WTC11 (cell line): Measurements from ENCODE around the gene ZNF217. TPM values are rescaled to one million over a fixed set of nuclear protein-coding genes. Genes with fewer than 3 reads are reported as not detected.

Source experiments
- ATAC-seq: fragments of 200-7000 bp; cut with Tn5 transposase; 2 replicates; pipeline ENCODE4 v1.10.0; 2021; ENCODE audit warnings: mild to moderate bottlenecking, moderate library complexity
- CTCF ChIA-PET: fragments of 300-600 bp; sonication (Branson Sonifier 250); formaldehyde crosslinking; loops from one replicate; lab custom pipeline; 2021; ENCODE audit warnings: antibody characterized with exemption; lab: Charles Lee
- POLR2A ChIA-PET: fragments of 350-600 bp; sonication (Branson Sonifier 250); formaldehyde crosslinking; loops from one replicate; lab custom pipeline; 2021; ENCODE audit warnings: antibody characterized with exemption; lab: Charles Lee
- DNase-seq: peaks from one replicate; pipeline ENCODE4 v3.0.0; 2021; ENCODE audit warnings: low spot score
- H3K27ac Mint-ChIP-seq: 2 replicates; pipeline ENCODE4 v1.8.0; 2021; ENCODE audit warnings: mixed read lengths
- H3K27me3 Mint-ChIP-seq: 2 replicates; pipeline ENCODE4 v1.8.0; 2021; ENCODE audit warnings: low read depth, mild to moderate bottlenecking, moderate library complexity, mixed read lengths
- H3K36me3 Mint-ChIP-seq: 2 replicates; pipeline ENCODE4 v1.8.0; 2021; ENCODE audit warnings: mixed read lengths
- H3K4me1 Mint-ChIP-seq: 2 replicates; pipeline ENCODE4 v1.8.0; 2022; ENCODE audit warnings: mixed read lengths
- H3K4me3 Mint-ChIP-seq: 2 replicates; pipeline ENCODE4 v1.8.0; 2021; ENCODE audit warnings: mild to moderate bottlenecking, moderate library complexity, mixed read lengths
- H3K9me3 Mint-ChIP-seq: 2 replicates; pipeline ENCODE4 v1.8.0; 2021; ENCODE audit warnings: mixed read lengths
- CTCF ChIP-seq: fragments of 200-600 bp; IDR thresholded peaks from 2 replicates; pipeline ENCODE4 v1.8.0; 2022; ENCODE audit warnings: antibody characterized with exemption
- ELF4 ChIP-seq: sonication (generic); formaldehyde crosslinking; IDR thresholded peaks from 2 replicates; pipeline ENCODE4 v1.8.1; 2022; ENCODE audit warnings: low read depth, mild to moderate bottlenecking, moderate library complexity, missing genetic modification reagents
- ESRRA ChIP-seq: sonication (generic); formaldehyde crosslinking; IDR thresholded peaks from 2 replicates; pipeline ENCODE4 v1.8.1; 2022; ENCODE audit warnings: mild to moderate bottlenecking, missing genetic modification reagents, borderline replicate concordance
- ETV6 ChIP-seq: sonication (generic); formaldehyde crosslinking; IDR thresholded peaks from 2 replicates; pipeline ENCODE4 v1.8.1; 2022; ENCODE audit warnings: mild to moderate bottlenecking, missing genetic modification reagents
- FOXJ3 ChIP-seq: sonication (generic); formaldehyde crosslinking; IDR thresholded peaks from 2 replicates; pipeline ENCODE4 v1.9.0; 2021; ENCODE audit warnings: missing genetic modification reagents, mild to moderate bottlenecking, borderline replicate concordance
- FOXK1 ChIP-seq: sonication (generic); formaldehyde crosslinking; IDR thresholded peaks from 2 replicates; pipeline ENCODE4 v1.8.0; 2022; ENCODE audit warnings: mild to moderate bottlenecking, moderate library complexity, missing genetic modification reagents
- GABPB1 ChIP-seq: sonication (generic); formaldehyde crosslinking; IDR thresholded peaks from 2 replicates; pipeline ENCODE4 v1.8.1; 2023; ENCODE audit warnings: mild to moderate bottlenecking, missing genetic modification reagents
- GTF2I ChIP-seq: fragments of 250-450 bp; sonication (Bioruptor Pico); conservative IDR thresholded peaks from 2 replicates; pipeline ENCODE4 v1.4.0; 2021; ENCODE audit warnings: mild to moderate bottlenecking
- JAZF1 ChIP-seq: fragments of 250-450 bp; sonication (Bioruptor Pico); IDR thresholded peaks from 2 replicates; pipeline ENCODE4 v1.9.0; 2021; ENCODE audit warnings: moderate library complexity, mild to moderate bottlenecking, inconsistent platforms
- NFE2L1 ChIP-seq: sonication (generic); formaldehyde crosslinking; IDR thresholded peaks from 2 replicates; pipeline ENCODE4 v1.8.1; 2023; ENCODE audit warnings: missing genetic modification reagents
- RELA ChIP-seq: sonication (generic); formaldehyde crosslinking; IDR thresholded peaks from 2 replicates; pipeline ENCODE4 v1.8.1; 2022; ENCODE audit warnings: missing genetic modification reagents, mild to moderate bottlenecking, borderline replicate concordance
- TP53 ChIP-seq: sonication (generic); formaldehyde crosslinking; IDR thresholded peaks from 2 replicates; pipeline ENCODE4 v1.8.1; 2023; ENCODE audit warnings: mild to moderate bottlenecking, missing genetic modification reagents
- USF2 ChIP-seq: sonication (generic); formaldehyde crosslinking; IDR thresholded peaks from 2 replicates; pipeline ENCODE4 v1.8.1; 2023; ENCODE audit warnings: mild to moderate bottlenecking, missing genetic modification reagents, moderate library complexity
- total RNA-seq: library from RNA; stranded (reverse); gene quantifications from 3 replicates; pipeline ENCODE4 v1.2.3, GENCODE V29; 2021
- TF ChIP-seq, protein P1 (sequence below): sonication (generic); formaldehyde crosslinking; IDR thresholded peaks from 2 replicates; pipeline ENCODE4 v1.8.1; 2023; ENCODE audit warnings: mild to moderate bottlenecking, missing genetic modification reagents
- TF ChIP-seq, protein P2 (sequence below): sonication (generic); formaldehyde crosslinking; IDR thresholded peaks from 2 replicates; pipeline ENCODE4 v1.8.0; 2022; ENCODE audit warnings: mild to moderate bottlenecking, missing genetic modification reagents
- TF ChIP-seq, protein P3 (sequence below): fragments of 250-450 bp; sonication (Bioruptor Pico); IDR thresholded peaks from 2 replicates; pipeline ENCODE4 v1.9.0; 2021; ENCODE audit warnings: moderate library complexity, mild to moderate bottlenecking, inconsistent platforms, borderline replicate concordance
- TF ChIP-seq, protein P4 (sequence below): sonication (generic); formaldehyde crosslinking; IDR thresholded peaks from 2 replicates; pipeline ENCODE4 v1.8.0; 2023; ENCODE audit warnings: missing genetic modification reagents, mild to moderate bottlenecking, borderline replicate concordance
- TF ChIP-seq, protein P5 (sequence below): sonication (generic); formaldehyde crosslinking; IDR thresholded peaks from 2 replicates; pipeline ENCODE4 v1.8.1; 2022; ENCODE audit warnings: mild to moderate bottlenecking, missing genetic modification reagents, moderate library complexity, borderline replicate concordance
- TF ChIP-seq, protein P6 (sequence below): sonication (generic); formaldehyde crosslinking; IDR thresholded peaks from 2 replicates; pipeline ENCODE4 v1.8.1; 2022; ENCODE audit warnings: mild to moderate bottlenecking, moderate library complexity, missing genetic modification reagents
- TF ChIP-seq, protein P7 (sequence below): sonication (generic); formaldehyde crosslinking; IDR thresholded peaks from 2 replicates; pipeline ENCODE4 v1.8.0; 2022; ENCODE audit warnings: mild to moderate bottlenecking, missing genetic modification reagents

Gene ZNF217
- total RNA-seq, 1 experiment from 2014 or later, result 75.6 TPM

GRCh38 chr20:53576195-53576580 lies 17.5 kb downstream of the ZNF217 start (continued):
- TF ChIP-seq, protein P1, sequence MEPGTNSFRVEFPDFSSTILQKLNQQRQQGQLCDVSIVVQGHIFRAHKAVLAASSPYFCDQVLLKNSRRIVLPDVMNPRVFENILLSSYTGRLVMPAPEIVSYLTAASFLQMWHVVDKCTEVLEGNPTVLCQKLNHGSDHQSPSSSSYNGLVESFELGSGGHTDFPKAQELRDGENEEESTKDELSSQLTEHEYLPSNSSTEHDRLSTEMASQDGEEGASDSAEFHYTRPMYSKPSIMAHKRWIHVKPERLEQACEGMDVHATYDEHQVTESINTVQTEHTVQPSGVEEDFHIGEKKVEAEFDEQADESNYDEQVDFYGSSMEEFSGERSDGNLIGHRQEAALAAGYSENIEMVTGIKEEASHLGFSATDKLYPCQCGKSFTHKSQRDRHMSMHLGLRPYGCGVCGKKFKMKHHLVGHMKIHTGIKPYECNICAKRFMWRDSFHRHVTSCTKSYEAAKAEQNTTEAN (CRISPR knock-in tag), result no peak

- ATAC-seq, result no peak
- Mint-ChIP-seq H3K27me3 (no peaks in the 10 kb centered on the region), H3K9me3 (no peaks in the 10 kb centered on the region), H3K4me1 (peaks cover 30% of the 10 kb centered on the region), H3K36me3 (peaks cover 82% of the 10 kb centered on the region), H3K27ac (peak overlapping the region; percentile 75), H3K4me3 (no peak overlapping the region)
- DNase-seq, result no peak
- ChIA-PET CTCF (no interaction called here), POLR2A (no interaction called here)
- TF ChIP-seq JAZF1, result no peak
- no peak for TF ChIP-seq FOXK1
- no peak for TF ChIP-seq ELF4 (CRISPR knock-in tag)
- TF ChIP-seq GABPB1 (CRISPR knock-in tag), result no peak
- no peak for TF ChIP-seq ETV6 (CRISPR knock-in tag)
- no peak for TF ChIP-seq NFE2L1 (CRISPR knock-in tag)
- no peak for TF ChIP-seq TP53 (CRISPR knock-in tag)
- TF ChIP-seq ESRRA (CRISPR knock-in tag), result no peak
- TF ChIP-seq, protein P2, sequence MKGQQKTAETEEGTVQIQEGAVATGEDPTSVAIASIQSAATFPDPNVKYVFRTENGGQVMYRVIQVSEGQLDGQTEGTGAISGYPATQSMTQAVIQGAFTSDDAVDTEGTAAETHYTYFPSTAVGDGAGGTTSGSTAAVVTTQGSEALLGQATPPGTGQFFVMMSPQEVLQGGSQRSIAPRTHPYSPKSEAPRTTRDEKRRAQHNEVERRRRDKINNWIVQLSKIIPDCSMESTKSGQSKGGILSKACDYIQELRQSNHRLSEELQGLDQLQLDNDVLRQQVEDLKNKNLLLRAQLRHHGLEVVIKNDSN (CRISPR knock-in tag), result no peak
- TF ChIP-seq, protein P3, sequence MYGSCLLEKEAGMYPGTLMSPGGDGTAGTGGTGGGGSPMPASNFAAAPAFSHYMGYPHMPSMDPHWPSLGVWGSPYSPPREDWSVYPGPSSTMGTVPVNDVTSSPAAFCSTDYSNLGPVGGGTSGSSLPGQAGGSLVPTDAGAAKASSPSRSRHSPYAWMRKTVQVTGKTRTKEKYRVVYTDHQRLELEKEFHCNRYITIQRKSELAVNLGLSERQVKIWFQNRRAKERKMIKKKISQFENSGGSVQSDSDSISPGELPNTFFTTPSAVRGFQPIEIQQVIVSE (CRISPR knock-in tag), result no peak
- TF ChIP-seq, protein P4, sequence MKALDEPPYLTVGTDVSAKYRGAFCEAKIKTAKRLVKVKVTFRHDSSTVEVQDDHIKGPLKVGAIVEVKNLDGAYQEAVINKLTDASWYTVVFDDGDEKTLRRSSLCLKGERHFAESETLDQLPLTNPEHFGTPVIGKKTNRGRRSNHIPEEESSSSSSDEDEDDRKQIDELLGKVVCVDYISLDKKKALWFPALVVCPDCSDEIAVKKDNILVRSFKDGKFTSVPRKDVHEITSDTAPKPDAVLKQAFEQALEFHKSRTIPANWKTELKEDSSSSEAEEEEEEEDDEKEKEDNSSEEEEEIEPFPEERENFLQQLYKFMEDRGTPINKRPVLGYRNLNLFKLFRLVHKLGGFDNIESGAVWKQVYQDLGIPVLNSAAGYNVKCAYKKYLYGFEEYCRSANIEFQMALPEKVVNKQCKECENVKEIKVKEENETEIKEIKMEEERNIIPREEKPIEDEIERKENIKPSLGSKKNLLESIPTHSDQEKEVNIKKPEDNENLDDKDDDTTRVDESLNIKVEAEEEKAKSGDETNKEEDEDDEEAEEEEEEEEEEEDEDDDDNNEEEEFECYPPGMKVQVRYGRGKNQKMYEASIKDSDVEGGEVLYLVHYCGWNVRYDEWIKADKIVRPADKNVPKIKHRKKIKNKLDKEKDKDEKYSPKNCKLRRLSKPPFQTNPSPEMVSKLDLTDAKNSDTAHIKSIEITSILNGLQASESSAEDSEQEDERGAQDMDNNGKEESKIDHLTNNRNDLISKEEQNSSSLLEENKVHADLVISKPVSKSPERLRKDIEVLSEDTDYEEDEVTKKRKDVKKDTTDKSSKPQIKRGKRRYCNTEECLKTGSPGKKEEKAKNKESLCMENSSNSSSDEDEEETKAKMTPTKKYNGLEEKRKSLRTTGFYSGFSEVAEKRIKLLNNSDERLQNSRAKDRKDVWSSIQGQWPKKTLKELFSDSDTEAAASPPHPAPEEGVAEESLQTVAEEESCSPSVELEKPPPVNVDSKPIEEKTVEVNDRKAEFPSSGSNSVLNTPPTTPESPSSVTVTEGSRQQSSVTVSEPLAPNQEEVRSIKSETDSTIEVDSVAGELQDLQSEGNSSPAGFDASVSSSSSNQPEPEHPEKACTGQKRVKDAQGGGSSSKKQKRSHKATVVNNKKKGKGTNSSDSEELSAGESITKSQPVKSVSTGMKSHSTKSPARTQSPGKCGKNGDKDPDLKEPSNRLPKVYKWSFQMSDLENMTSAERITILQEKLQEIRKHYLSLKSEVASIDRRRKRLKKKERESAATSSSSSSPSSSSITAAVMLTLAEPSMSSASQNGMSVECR (CRISPR knock-in tag), result no peak
- TF ChIP-seq CTCF, result no peak
- TF ChIP-seq, protein P5, sequence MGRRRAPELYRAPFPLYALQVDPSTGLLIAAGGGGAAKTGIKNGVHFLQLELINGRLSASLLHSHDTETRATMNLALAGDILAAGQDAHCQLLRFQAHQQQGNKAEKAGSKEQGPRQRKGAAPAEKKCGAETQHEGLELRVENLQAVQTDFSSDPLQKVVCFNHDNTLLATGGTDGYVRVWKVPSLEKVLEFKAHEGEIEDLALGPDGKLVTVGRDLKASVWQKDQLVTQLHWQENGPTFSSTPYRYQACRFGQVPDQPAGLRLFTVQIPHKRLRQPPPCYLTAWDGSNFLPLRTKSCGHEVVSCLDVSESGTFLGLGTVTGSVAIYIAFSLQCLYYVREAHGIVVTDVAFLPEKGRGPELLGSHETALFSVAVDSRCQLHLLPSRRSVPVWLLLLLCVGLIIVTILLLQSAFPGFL, result no peak
- TF ChIP-seq USF2 (CRISPR knock-in tag), result no peak
- no peak for TF ChIP-seq RELA (CRISPR knock-in tag)
- TF ChIP-seq, protein P6, sequence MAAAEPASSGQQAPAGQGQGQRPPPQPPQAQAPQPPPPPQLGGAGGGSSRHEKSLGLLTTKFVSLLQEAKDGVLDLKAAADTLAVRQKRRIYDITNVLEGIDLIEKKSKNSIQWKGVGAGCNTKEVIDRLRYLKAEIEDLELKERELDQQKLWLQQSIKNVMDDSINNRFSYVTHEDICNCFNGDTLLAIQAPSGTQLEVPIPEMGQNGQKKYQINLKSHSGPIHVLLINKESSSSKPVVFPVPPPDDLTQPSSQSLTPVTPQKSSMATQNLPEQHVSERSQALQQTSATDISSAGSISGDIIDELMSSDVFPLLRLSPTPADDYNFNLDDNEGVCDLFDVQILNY (CRISPR knock-in tag), result no peak
- TF ChIP-seq GTF2I (CRISPR knock-in tag), result no peak
- no peak for TF ChIP-seq FOXJ3 (CRISPR knock-in tag)
- TF ChIP-seq, protein P7, sequence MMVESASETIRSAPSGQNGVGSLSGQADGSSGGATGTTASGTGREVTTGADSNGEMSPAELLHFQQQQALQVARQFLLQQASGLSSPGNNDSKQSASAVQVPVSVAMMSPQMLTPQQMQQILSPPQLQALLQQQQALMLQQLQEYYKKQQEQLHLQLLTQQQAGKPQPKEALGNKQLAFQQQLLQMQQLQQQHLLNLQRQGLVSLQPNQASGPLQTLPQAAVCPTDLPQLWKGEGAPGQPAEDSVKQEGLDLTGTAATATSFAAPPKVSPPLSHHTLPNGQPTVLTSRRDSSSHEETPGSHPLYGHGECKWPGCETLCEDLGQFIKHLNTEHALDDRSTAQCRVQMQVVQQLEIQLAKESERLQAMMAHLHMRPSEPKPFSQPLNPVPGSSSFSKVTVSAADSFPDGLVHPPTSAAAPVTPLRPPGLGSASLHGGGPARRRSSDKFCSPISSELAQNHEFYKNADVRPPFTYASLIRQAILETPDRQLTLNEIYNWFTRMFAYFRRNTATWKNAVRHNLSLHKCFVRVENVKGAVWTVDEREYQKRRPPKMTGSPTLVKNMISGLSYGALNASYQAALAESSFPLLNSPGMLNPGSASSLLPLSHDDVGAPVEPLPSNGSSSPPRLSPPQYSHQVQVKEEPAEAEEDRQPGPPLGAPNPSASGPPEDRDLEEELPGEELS (CRISPR knock-in tag), result no peak
These were observed 18.0 kb downstream of the ZNF217 start for GRCh38 chr20:53575481-53576194.
